GM18951 (cell line): ENCODE results near the gene CLTCL1.

Experiments
- POLR2A ChIP-seq: IDR thresholded peaks from 4 replicates; pipeline ENCODE4 v1.6.1; 2011; ENCODE audit warnings: mild to moderate bottlenecking; ENCODE audit not compliant: insufficient read length, insufficient read depth; ENCODE audit errors: extremely low read depth
- in situ Hi-C: fragments of 300-500 bp; cut with MboI; formaldehyde crosslinking; loops from one replicate; pipeline ENCODE4 v1.12.0; 2022; ENCODE audit warnings: low sequenced_read_pairs, mixed read lengths, inconsistent platforms; ENCODE audit not compliant: unreplicated experiment

Gene CLTCL1

GRCh38 chr22:19196841-19197612 lies 94.5 kb downstream of the CLTCL1 start:
- in situ Hi-C loops = loop anchor here (25.0 kb wide), 1 partner anchor 440 kb away; no protein-coding TSS in a partner anchor
- no peak for TF ChIP-seq POLR2A

DNA sequence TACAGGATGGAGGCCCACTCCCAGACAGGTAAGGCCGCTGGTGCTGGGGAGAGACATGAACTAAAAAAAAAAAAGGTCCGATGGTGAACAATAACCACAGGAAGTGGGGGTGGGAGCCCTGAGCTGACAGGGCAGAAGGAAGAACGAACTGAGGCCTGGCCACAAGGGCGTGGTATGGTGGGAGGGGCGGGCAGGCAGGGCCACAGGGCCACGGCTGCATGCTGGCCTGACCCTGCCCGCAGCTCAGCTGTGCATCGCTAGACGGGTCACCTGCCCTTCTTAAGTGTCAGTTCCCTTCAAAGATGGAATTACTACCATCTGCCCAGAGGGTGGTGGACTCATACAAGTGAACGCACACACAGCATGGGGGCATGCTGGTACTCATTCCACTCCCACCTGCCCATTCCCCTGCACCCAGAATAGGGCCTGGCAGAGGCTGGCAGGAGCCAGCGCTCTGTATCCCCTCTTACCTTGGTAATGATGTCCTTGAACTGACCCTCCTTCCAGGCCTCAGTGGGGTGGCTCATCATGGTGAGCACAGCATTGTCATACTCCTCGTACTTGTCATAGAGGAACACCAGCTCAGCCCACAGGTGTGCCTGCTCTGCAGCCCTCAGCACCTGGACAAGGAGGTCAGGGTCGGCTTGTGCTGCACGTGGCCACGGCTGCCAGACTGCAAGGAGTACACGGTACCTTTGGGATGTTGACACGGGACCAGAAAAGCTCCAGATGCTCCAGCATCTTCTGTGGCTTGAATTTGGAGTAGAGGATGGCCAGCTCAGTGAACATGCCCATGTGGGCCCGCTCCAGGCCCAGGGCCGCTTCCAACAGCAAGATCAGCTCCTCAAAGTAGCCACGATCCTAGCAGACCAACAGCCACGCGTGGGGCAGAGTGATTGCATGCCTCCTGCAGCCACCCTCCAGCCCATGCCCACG lies 95.5 kb downstream of the CLTCL1 start:
- in situ Hi-C loops = loop anchor here (25.0 kb wide), 1 partner anchor 441 kb away; no protein-coding TSS in a partner anchor
- TF ChIP-seq POLR2A = no peak

GRCh38 chr22:19194766-19195536 lies 96.6 kb downstream of the CLTCL1 start:
- TF ChIP-seq POLR2A = no peak
- in situ Hi-C loops = loop anchor here (25.0 kb wide), 1 partner anchor 442 kb away; no protein-coding TSS in a partner anchor

GRCh38 chr22:19193879-19194278 lies 97.6 kb downstream of the CLTCL1 start:
- in situ Hi-C loops = loop anchor here (25.0 kb wide), 1 partner anchor 443 kb away; no protein-coding TSS in a partner anchor
- no peak for TF ChIP-seq POLR2A

DNA sequence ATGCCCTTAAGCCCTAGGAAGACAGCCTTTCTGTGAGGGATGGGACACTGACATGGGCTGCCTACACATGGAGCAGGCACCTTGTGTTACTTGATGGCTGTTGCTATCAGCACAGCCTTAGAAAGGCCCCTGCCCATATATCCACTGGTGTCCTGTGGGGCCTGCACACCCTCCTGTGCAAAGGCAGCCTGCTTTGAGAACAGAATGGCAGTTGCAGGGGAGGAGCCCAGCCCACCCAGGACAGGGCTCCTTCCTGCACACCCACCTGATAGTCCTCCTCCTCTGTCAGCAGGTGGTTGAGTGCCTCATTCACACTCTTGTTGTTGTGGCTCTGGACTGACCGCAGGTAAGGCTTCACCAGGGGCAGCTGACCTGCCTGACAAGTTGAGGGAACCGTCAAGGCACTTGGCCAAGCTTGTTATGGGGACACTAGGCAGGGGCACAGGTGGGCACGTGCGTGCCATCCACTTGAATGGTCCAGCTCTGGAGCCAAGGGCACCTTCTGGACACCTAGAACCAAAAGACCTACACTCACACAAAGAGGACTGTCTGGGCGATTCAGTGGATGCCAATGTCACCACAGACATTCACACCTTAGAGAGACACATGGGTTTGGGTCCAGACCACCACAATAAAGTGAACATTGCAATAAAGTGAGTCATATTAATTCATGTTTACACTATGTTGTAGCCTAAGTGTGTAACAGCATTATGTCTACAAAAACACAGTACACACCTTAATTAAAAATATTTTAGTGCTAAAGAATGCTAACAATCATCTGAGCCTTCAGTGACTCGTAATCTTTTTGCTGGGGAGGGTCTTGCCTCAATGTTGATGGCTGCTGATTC lies 103.6 kb downstream of the CLTCL1 start:
- in situ Hi-C loops = loop anchor here (25.0 kb wide), 1 partner anchor 449 kb away; no protein-coding TSS in a partner anchor
- no peak for TF ChIP-seq POLR2A

GRCh38 chr22:19184276-19184997 lies 107.1 kb downstream of the CLTCL1 start:
- in situ Hi-C loops = loop anchor here (25.0 kb wide), 1 partner anchor 453 kb away; no protein-coding TSS in a partner anchor
- no peak for TF ChIP-seq POLR2A

DNA sequence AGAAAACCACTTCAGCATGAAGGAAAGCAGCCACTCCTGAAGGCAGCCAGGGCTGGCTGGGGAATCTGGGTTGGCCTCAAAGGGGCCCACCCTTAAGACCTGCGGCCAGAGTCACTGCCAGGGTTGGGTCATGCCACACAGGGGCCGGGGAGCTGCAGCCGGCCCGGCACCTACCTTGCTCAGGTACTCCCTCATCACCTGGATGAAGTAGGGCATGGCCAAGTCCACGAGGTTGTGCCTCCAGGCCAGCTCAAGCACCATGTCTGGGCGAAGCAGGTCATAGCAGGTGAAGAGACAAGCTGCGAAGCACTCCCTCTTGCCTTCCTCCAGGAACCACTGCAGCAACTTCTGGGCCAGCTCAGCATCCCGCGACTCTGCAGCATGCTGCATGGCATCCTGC lies 108.3 kb downstream of the CLTCL1 start:
- TF ChIP-seq POLR2A = no peak
- in situ Hi-C loops = loop anchor here (25.0 kb wide), 1 partner anchor 454 kb away; no protein-coding TSS in a partner anchor

- no peak for TF ChIP-seq POLR2A
- in situ Hi-C loops = loop anchor here (25.0 kb wide), 1 partner anchor 455 kb away; no protein-coding TSS in a partner anchor
Observed at GRCh38 chr22:19182472-19183157, 108.9 kb downstream of the CLTCL1 start.

- no peak for TF ChIP-seq POLR2A
- in situ Hi-C loops = loop anchor here (25.0 kb wide), 1 partner anchor 455 kb away; no protein-coding TSS in a partner anchor
Observed at GRCh38 chr22:19181786-19182471, 109.6 kb downstream of the CLTCL1 start.
